GM19023 (cell line): ENCODE measurements around the gene JAZF1.

Experiments used
- ATAC-seq: cut with Tn5 transposase; IDR thresholded peaks from one replicate; pipeline ENCODE4 v1.9.1; 2021; ENCODE audit warnings: mild to moderate bottlenecking, moderate library complexity; ENCODE audit not compliant: unreplicated experiment

JAZF1 gene

GRCh38 chr7:27992097-27992496 is 188.5 kb downstream of the JAZF1 start:
- ATAC-seq = no peak

DNA sequence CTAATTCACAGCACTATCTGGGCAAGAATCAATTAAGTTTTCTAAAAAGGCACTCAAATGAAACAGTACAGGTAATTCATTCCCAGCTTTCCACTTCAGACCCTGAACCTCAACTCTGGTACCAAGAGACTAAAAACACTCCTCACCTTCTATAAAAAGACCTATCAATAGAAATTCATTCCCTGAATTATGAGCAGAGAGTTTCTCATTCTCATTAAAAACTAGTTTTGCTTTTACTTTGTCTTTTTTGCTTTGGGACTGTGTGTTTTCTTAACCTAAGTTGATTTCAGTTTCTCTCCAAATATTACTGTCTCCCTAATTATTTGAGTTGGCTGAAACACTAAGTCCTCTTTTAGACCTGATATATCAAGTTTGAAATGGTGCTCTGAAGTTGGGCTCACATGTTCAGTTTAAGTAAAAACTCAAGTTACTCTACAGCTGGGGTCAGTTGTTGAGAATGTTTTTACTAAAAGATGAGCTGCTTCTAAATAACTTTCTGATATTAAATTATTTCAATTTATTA is 189.5 kb downstream of the JAZF1 start:
- ATAC-seq = no peak

DNA sequence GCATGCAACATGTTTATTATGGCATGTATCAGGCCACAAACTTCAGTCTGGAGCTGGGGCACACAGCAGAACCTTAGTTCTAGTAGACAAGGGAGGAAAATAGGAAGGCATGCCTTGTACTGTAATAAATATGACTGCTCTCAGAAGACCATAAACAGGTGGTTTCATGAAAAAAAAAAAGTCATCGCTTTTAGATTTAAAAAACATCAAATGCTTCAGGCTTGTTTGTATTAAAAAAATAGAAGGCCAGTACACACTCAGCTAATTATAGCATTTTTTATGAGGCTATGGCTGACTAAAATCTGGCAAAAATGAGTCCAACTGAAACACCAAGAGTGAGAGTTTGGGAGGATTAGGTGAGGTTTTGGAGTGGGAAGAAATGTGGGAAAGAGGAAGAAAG is 204.1 kb downstream of the JAZF1 start:
- ATAC-seq = no peak

DNA sequence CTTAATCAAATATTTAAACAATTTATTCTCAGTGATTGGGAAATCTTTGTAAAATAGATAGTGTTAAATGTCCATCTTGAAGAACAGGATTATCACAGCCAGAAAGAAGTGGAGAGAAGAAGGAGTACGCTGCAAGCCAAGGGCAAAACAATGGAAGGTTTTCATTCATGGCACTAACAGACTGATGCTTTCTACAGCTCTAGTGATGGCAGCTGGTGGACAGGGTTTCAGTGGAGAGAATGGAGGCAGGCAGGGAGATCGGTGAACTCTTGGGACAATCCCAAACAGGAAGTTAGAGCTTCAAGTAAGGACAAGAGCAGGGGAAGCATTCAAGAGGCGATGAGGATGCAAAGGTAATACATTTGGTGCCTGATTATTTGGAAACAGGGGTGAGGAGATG is 207.0 kb downstream of the JAZF1 start:
- ATAC-seq = no peak

GRCh38 chr7:27972276-27972675 is 208.3 kb downstream of the JAZF1 start:
- no peak for ATAC-seq

DNA sequence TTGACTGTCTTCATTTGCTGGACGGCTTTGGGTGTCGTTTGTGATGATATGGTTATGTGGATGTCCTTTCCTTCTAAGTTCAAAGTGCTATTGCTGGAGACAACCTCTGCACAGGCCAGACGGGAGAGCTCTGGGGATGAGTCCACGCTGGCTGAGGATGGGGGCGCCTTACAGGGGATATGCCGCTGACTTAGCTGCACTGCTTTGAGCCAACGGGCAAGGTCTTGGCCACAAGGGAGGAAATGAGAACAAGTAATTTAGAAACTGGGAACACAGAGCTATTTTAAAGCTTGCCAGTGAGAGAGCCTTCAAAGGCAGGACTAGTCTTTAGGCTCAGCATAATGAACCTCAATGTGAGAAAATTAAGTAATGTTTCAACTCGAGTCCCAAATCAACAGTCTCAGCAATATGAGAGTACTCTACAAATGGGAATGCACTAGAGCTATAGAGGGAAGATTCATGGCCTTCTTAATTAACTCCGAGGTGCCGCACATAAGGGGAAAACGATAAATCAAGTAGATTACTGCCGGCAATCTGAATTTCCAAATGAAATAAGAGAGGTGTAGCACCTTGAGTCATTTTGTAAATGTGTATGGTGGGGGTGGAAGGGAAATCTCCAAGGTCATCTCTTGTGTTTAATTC is 209.3 kb downstream of the JAZF1 start:
- no peak for ATAC-seq

GRCh38 chr7:27970350-27970749 is 210.2 kb downstream of the JAZF1 start:
- ATAC-seq = no peak

- no peak for ATAC-seq
These were observed 211.2 kb downstream of the JAZF1 start for GRCh38 chr7:27969346-27969745.

GRCh38 chr7:27967639-27968038 is 213.0 kb downstream of the JAZF1 start:
- no peak for ATAC-seq

DNA sequence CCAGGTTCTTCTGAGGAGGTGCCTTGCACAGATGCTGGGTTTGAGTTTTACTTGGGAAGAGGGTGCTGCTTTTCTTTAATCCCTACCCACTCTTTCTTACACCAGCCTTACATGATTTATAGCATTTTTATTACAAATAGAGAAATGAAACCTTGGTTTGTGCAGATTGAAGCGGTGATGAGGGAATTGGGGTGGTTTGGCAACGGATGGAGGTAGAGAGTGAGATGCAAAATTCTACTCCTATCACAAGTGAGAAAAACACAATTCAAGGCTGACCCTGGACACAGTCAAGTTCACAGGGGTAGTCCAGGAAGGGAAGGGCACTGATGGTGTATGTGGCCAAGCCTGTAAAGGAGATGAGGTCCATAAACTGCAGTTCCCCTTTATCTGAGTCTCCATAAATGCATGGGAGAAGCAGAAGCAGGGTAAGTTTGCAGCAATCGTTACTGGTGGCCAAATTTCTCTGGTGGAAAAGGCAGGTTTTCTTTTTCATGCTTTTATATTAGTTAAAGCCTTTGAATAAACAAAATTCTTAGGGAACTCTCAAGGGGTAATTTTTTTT is 214.3 kb downstream of the JAZF1 start:
- no peak for ATAC-seq

GRCh38 chr7:27965650-27966049 is 214.9 kb downstream of the JAZF1 start:
- no peak for ATAC-seq

DNA sequence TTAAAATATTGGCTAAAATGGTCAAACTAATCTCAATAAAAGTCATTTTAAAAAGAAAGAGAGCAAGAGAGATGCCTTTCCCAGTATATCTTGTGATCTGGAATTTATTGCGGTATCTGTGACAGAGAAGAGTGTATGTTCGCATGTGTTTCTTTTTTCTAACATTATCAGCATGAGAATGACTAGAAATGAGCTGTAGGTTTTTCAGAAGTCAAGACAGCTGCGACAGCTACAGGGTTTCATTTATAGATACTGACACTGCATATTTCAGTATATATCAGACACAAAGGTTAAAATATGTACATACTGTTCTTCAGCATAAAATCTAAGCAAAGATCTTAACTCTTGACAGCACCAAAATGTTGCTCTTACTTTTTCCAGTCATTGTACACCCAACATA is 215.8 kb downstream of the JAZF1 start:
- no peak for ATAC-seq

DNA sequence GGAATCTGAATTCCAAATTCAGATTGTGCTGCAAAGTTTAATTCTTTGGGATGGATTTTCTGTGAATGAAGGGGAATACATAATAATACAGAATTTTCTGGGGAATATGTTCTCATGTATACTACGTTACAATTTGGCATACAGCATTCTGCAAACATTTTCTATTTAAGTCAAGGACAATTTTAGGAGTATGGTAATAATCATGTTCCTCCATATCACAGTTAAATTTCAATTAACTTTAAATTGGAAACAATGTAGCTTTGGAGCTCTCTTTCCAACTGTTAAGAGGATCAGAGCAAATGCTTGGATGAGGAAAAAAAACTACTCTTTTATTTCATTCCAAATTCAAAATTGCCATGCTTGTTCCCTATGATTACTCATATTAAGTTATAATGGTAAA is 217.5 kb downstream of the JAZF1 start:
- ATAC-seq = no peak

- ATAC-seq = no peak
These were observed 218.3 kb downstream of the JAZF1 start for GRCh38 chr7:27962273-27962672.

DNA sequence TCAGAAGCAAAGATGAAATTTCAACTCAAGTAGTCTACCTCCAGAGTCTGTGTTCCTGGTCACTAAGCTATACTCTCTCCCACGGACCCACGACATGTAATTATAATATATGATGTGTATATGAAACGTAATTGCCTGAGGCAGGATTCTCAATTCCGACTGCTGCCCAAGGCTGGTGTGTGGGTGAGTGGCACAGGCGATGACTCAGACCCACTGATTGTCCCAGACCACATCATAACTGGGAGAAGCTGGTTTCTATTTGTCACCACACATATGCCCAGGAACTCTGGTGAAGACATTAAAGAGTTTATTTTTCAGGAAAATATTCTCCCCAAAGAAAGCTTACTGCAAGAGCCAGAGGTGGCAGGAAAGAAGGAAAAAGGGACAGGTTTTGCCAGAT is 219.3 kb downstream of the JAZF1 start:
- no peak for ATAC-seq

GRCh38 chr7:27960415-27960814 is 220.2 kb downstream of the JAZF1 start:
- no peak for ATAC-seq

DNA sequence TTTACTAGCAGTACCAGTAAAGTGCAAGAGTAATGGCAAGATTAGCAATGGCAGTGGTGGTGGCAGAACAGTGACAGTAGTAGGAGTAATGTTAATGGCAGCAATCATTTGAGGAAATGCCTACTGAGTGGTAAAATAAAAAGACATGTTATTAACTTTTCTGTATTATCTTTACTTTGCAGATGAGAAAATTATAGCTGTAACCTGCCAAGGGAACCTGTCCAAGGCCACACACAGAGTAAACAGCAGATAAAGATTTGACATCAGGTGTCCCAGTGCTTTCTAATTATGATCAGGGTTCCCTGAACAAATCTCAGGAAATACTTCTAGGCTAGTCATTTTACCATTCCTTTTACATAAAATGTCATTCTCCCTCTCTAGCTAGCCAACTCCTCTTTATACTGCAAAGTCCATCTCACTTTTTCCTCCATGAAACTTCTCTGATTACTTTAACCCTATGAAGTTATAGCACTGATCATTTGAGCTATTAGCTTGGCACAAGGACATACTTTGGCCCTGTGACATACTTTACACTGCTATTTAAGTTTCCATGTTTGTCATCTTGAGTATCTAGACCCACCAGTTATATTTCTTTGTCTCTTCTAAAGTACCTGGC is 221.6 kb downstream of the JAZF1 start:
- no peak for ATAC-seq

DNA sequence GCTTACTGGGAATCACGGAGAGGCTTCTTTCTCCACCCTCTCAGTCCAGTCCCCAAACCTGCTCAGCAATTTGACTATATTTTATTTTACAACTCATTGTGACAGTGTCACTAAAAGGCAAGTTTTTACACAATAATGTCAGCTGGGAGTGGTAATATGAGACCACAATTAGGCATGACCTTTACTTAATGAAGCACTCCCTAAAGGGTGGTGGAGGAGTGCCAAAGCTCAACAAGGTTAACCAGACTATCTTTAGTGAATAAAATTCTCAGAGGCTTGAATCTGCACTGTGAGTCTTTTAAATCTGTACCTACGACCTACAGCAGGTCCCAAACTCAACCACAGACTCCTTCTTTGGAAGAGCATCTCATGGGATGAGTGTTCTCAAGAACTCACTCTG is 225.0 kb downstream of the JAZF1 start:
- no peak for ATAC-seq

GRCh38 chr7:27955011-27955410 is 225.6 kb downstream of the JAZF1 start:
- ATAC-seq = no peak

DNA sequence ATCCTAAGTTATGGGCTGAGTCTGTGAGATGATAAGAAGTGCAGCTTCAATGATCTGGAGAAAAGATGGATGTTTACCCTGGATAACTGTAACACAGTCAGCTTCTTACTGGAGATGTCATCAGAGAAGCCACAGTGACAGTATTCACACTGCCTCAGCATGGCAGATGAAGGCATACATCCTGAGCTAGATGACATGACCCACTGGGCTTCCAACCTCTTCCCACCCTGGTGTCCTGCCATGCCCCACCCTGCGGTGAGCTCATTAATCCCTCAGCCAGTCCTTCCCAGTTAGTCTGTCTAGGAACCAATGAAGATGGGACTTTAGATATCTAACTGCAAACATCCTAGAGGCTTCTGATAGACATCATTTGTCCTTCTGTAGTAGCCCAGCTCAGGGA is 226.8 kb downstream of the JAZF1 start:
- no peak for ATAC-seq

- no peak for ATAC-seq
These were observed 227.2 kb downstream of the JAZF1 start for GRCh38 chr7:27953361-27953760.

DNA sequence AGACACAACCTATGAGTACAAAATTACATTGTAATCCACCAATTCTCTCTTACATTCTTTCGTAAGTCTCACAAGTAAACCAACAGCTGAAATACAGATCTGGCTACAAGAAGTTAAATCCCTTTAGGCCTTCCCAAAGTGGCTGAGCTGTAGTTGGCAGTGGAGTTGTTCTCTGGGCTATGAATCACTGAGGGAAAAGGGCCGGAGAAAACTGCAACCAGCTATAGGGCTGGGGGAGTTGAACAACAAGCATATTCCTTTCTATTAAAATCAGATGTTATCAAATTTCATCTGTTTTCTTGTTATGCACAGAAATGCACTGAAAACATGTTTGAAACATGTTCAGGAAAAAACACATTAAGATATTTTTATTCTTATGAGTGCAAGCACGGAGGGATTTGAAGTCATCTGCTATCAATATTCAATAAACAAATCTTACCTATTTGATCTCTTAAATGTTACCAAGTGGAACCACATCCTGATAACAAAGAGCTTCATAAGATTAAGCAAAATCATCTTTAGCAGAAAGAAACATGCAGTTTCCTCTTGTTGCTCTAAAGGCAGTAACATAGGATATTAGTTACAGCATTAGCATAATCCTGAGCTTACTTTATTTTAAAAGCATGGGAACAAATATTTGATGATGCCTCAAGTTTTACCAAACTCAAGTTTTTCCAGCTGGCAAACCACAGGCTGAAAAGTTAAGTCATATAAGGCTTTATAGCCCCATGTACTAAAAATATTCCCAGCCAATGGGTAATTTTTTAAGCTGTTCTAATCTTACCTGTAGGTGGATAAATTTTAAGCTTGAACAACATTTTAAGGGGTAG is 227.9 kb downstream of the JAZF1 start:
- ATAC-seq = no peak
